GM21447 (cell line): ENCODE data around the gene DCAF15.
"Not testable (repeated sequence)": the region's sequence is repeated elsewhere in the genome, so short reads cannot be mapped to it uniquely, and the experiment has no call there.

Source experiments
- ATAC-seq: cut with Tn5 transposase; IDR thresholded peaks from one replicate; pipeline ENCODE4 v1.9.1; 2021; ENCODE audit not compliant: unreplicated experiment

The DCAF15 gene

DNA sequence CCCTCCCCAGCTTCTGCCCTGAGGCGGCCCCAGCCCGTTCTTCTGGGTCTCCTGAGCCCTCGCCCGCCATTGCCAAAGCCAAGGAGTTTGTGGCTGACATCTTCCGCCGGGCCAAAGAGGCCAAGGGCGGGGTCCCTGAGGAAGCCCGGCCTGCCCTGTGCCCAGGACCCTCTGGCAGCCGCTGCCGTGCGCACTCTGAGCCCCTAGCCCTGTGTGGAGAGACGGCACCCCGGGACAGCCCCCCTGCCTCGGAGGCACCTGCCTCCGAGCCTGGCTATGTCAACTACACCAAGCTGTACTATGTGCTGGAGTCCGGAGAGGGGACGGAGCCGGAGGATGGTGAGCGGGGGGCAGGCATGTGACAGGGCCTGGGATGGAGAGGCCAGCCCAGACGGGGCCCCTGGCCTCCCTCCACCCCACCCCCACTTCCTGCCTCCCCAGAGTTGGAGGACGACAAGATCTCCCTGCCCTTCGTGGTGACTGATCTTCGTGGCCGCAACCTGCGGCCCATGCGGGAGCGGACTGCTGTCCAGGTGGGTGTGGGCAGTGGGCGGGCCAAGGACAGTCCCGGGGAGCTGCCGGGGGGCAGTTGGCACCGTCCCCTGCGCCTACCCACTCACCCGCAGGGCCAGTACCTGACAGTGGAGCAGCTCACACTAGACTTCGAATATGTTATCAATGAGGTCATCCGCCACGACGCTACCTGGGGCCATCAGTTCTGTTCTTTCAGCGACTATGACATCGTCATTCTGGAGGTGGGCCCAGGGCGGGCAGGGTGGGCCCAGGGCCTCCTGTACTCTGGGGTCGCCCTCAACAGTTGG, 7.0 kb downstream of the DCAF15 start:
- no peak for ATAC-seq

GRCh38 chr19:13959962-13960862, 7.9 kb downstream of the DCAF15 start:
- ATAC-seq: no peak

GRCh38 chr19:13960863-13961784, 8.8 kb downstream of the DCAF15 start:
- no peak for ATAC-seq

DNA sequence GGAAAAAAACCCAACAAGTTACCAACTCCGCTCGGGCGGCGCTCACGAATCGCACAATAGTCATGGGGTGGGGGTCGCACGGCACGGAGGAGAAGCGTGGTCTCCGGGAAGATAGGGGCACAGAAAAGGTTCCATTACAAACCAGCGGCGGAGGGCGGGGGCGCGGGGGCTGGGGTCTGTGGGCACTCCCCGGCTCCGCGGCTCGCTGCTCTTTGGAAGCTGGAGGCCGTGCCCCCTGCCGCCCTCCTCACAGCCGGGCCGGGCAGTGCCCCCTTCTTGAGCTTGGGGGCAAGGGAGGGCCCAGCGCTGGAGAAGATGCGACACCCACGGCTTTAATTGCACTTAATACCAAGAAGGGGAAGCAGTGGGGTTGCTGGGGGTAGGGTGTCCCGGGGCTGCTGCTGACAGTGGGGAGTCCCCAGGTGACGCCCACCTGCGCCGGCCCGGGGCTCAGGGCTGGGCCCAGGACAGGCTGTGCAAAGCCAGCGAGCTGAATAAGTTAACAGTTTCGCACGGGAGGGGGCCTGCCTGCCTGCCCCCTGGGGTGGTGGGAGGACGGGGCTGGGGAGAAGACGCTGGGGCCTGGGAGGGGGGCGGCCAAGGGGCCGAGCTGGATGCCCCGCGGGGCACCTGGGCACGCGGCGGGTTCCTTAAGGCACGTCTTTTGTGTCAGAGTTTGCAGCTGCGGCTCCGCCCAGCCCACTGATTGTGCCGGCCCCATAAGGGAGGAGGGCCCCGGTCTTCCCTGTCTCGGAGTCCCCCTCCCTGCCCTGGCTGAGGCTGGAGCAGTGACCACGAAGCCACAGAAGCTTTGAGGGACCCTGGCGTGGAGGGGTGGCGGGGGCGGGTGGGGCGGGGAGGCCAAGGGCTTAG, 9.8 kb downstream of the DCAF15 start:
- no peak for ATAC-seq

DNA sequence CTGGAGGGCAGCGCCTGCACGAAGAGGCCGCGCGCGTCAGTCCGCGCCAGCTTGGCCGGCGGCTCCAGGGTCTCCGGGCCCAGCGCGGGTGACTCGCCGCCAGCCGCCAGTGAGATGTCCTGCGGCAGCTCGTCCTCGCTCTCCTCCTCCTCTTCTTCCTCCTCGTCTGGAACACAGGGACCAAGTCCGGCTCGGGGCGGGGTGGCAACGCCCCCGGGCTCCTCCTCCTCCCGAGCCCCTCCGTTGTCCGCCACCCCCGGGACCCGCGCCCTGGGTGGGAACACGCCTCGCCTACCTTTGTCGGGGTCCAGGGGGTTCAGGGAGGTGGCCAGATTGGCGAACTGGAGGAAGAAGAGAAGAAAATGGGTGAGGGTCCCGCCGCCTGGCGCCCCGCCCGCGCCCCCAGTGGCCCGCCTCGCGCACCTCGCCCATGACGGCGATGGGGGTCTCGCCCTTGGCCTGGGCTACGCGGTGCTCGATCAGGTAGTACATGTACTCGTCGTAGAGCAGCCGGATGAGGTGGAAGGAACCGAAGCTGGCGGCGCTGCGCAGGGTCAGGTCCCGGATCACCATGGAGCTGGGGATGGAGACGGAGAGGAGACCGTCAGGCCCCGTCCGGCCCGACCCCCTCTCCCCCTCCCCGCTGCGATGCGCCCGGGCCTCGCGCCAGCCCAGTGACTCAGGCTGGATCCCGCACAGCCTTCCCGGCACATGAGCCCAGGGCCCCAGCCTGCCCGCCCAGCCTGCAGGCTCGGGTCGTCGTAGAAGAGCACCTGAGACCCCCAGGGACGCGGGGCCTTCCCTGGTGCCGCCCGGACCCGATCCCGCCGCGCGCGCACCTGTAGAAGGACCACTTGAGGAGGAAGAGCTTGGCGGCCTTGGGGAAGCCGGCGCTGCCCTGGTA, 10.6 kb downstream of the DCAF15 start:
- no peak for ATAC-seq

DNA sequence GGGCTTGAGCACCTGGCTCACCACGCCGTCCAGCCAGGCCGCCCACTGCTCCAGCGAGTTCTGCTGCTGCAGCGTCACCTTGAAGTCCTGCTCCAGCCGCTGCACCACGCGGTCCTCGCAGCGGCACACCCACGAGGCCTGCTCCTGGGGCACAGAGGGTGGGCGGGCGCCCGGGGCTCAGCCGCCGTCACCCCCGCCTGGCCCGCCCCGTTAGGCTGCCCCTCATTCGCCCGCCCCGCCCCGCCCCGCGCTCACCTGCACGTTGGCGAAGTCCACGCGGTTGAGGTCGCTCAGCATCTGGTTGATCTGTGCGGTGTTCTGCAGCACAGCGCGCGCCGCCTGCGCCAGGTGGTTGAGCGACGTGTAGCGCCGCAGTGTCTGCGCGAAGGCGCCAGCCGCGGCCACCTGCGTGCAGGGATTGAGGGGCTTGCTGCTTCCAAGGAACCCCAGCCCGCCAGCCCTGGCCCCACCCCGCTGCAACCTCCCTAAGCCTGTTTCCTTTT, 11.3 kb downstream of the DCAF15 start:
- no peak for ATAC-seq

- ATAC-seq: no peak
Measured at GRCh38 chr19:13964776-13965175, 12.5 kb downstream of the DCAF15 start.

- ATAC-seq: no peak
Measured at GRCh38 chr19:13965377-13965896, 13.1 kb downstream of the DCAF15 start.

DNA sequence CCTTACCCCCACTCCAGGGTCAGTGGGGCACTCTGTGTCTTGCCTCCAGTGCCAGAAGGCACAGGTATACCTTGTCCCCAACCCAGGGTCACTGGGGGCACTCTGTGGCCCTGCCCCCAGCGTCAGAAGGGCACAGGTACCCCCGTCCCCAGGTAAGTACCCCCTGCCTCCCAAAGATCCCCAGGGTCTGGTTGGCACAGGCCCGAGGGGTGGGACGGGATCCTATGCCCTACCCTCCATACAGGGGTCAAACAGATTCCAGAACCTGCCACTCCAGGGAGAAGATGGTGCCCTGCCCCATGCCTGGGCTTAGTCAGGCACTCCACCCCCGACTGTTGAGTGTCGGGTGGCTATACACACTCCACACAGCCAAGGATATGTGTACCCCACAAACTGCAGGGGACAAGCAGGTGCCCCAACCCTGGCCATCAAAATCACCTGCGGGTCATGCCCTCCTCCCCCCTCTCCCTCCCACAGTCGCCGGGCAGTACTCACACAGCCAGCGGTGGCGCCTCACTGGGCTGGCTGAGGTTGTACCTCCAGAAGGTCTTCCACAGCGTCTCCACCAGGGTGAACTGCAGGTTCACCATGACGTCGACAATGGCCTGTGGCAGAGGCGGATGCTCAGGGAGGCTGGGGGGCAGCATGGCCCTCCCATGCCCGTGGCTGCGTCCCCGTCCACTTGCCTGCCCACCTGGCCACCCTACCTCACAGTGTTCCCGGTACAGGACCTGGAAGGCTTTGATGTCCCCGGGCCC, 13.8 kb downstream of the DCAF15 start:
- ATAC-seq: no peak

GRCh38 chr19:13966684-13967128, 14.4 kb downstream of the DCAF15 start:
- no peak for ATAC-seq

DNA sequence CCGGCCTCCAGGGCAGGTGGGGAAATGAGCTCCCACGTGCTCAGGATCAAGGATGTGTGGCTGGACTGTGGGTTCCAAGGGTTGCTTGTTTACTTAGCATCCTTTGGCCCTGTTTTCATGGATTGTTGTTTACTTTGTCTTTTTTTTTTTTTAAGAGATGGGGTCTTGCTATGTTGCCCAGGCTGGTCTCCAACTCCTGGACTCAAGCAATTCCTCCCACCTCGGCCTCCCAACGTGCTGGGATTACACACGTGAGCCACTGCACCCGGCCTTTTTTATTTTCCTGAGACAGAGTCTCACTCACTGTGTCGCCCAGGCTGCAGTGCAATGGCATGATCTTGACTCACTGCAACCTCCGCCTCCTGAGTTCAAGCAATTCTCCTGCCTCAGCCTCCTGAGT, 14.9 kb downstream of the DCAF15 start:
- not testable (repeated sequence) for ATAC-seq

DNA sequence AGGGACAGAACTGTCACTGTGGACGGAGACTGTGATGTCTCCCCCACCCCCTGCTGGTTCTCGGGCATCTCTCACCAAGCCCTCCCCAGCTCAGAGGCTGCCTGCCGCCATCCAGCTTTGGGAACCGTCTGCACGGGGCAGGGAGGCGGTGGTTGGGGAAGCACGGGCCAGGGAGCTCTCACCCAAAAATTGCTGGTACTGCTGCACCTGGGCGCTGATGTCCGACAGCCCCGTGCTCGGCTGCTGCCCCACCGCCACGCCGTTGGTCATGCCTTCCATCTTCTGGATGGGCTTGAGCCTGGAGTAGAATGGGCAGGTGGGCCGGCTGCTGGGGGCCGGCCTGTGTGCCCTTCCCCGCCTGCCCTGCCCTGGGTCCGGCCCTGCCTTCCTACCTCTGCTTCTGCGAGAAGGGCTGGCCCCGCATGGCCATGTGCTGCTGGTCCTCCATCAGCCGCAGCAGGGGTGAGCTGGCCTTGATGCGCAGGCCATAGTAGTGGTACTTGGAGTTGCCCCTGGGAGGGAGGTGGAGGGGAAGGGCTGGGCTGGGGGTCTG, 16.1 kb downstream of the DCAF15 start:
- no peak for ATAC-seq

GRCh38 chr19:13968999-13969398, 16.7 kb downstream of the DCAF15 start:
- no peak for ATAC-seq

DNA sequence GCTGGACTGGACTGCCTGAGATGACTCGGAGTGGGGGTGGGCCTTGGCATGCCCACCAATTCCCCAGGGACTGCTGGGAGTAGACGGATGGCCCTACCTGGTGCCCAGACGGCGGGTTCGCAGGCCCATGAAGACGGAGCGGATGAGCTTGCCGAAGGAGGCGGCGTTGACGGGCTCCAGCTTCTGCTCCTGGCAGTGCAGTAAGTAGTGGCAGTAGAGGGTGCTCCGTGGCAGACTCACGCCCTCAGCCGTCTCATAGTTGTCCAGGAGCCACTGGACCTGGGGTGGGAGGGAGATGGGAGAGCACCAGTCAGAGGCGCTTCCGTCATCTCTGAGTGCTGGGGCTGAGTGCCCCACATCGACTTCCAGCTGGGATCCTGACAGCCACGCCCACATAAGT, 17.6 kb downstream of the DCAF15 start:
- no peak for ATAC-seq

- not testable (repeated sequence) for ATAC-seq
Measured at GRCh38 chr19:13971868-13972267, 19.6 kb downstream of the DCAF15 start.

DNA sequence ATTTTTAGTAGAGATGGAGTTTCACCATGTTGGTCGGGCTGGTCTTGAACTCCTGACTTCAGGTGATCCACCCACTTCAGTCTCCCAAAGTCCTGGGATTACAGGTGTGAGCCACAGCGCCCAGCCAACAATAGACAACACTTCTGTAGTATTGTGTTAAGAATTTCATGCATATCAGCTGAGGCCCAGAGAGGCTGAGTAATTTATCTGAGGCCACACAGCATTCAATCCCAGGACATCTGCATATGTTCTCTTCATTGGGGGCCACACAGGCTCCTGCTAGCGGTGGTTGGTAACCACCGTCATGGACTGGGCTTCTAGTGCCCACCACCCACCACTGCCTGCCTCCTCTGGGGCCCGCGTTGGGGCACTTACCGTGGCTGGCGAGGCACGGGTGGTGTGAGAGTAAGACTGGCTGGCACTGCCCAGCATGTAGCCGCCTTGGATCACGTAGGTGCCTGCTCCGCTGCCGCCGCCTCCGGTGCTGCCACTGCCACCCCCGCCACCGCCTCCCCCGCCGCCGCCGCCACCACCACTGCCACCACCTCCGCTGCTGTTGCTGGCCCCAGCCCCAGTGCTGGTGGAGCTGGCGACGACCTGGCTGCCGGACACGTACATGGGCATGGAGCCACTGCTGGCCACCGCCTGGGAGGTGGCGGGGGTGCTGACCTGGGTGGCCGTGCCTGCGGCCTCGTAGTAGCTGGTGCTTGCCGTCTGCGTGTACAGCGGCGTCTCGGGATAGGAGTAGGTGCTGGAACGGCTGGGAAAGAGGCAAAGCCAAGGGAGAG, 20.3 kb downstream of the DCAF15 start:
- no peak for ATAC-seq

DNA sequence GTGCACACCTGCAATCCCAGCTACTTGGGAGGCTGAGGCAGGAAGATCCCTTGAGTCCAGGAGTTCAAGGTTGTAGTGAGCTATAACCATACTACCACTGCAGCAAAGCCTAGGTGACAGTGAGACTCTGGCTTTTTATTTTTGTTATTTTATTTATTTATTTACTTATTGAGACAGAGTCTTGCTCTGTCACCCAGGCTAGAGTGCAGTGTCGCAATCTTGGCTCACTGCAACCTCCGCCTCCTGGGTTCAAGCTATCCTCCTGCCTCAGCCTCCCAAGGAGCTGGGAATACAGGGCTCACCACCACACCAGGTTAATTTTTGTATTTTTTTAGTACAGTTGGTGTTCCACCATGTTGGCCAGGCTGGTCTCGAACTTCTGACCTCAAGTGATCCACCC, 21.2 kb downstream of the DCAF15 start:
- not testable (repeated sequence) for ATAC-seq
